IMR-90 (cell line): Measurements from ENCODE around the gene IMPG2. TPM values are rescaled to one million over a fixed set of nuclear protein-coding genes. Genes with fewer than 3 reads are reported as not detected.

Experiments used
- ATAC-seq: fragments of 200-7000 bp; cut with Tn5 transposase; 2 replicates; pipeline ENCODE4 v1.9.1; 2020; ENCODE audit warnings: low read depth, mild to moderate bottlenecking, moderate library complexity
- BruUV-seq: library from RNA; stranded (reverse); fragments of 400-500 nt; replicated peaks from 2 replicates; lab custom pipeline; 2021; lab: Mats Ljungman, UMichigan
- CTCF ChIA-PET: fragments of 300-600 bp; formaldehyde crosslinking; extraction: SDS; loops from one replicate; lab custom pipeline; 2021; ENCODE audit warnings: antibody characterized with exemption; lab: Yijun Ruan, JAX
- POLR2A ChIA-PET: fragments of 300-600 bp; sonication (Branson Sonifier 250); formaldehyde crosslinking; loops from one replicate; lab custom pipeline; 2022; ENCODE audit warnings: antibody characterized with exemption; ENCODE audit not compliant: unreplicated experiment; lab: Charles Lee
- DNase-seq: peaks from one replicate; pipeline ENCODE4 v3.0.0; 2013
- H2AFZ ChIP-seq: replicated peaks from 2 replicates; pipeline ENCODE3; 2013; ENCODE audit warnings: low read length, mild to moderate bottlenecking; ENCODE audit not compliant: poor library complexity
- H2AK5ac ChIP-seq: 2 replicates; pipeline ENCODE4 v1.6.1; 2013; ENCODE audit warnings: low read depth, low read length, inconsistent platforms
- H2AK9ac ChIP-seq: replicated peaks from 2 replicates; pipeline ENCODE3; 2013; ENCODE audit warnings: mild to moderate bottlenecking, low read depth, low read length, moderate library complexity; ENCODE audit not compliant: poor library complexity
- H2BK120ac ChIP-seq: 2 replicates; pipeline ENCODE4 v1.6.1; 2013; ENCODE audit warnings: low read depth, low read length, inconsistent platforms
- H2BK15ac ChIP-seq: 3 replicates; pipeline ENCODE4 v1.6.1; 2013; ENCODE audit warnings: low read depth, low read length, inconsistent platforms
- H2BK20ac ChIP-seq: 2 replicates; pipeline ENCODE4 v1.6.1; 2013; ENCODE audit warnings: low read depth, mild to moderate bottlenecking, inconsistent platforms, low read length, moderate library complexity
- H2BK5ac ChIP-seq: 2 replicates; pipeline ENCODE4 v1.6.1; 2013; ENCODE audit warnings: mild to moderate bottlenecking, low read depth, low read length, inconsistent platforms; ENCODE audit not compliant: poor library complexity, severe bottlenecking
- H3K14ac ChIP-seq: replicated peaks from 2 replicates; pipeline ENCODE4 v1.6.1; 2013; ENCODE audit warnings: low read depth, low read length, inconsistent platforms
- H3K18ac ChIP-seq: 2 replicates; pipeline ENCODE4 v1.6.1; 2013; ENCODE audit warnings: low read depth, low read length, control low read depth
- H3K23ac ChIP-seq: 2 replicates; pipeline ENCODE4 v1.6.1; 2013; ENCODE audit warnings: low read depth, low read length, inconsistent platforms
- H3K27ac ChIP-seq: 2 replicates; pipeline ENCODE4 v1.5.1; 2013; ENCODE audit warnings: mild to moderate bottlenecking, control low read depth, low read length; ENCODE audit not compliant: insufficient read depth
- H3K27me3 ChIP-seq: 2 replicates; pipeline ENCODE4 v1.6.1; 2013; ENCODE audit warnings: low read length; ENCODE audit not compliant: control insufficient read depth, insufficient read depth
- H3K36me3 ChIP-seq: 2 replicates; pipeline ENCODE4 v1.6.1; 2013; ENCODE audit warnings: low read length, mixed read lengths; ENCODE audit not compliant: control insufficient read depth, insufficient read depth
- H3K4ac ChIP-seq: 2 replicates; pipeline ENCODE4 v1.6.1; 2013; ENCODE audit warnings: low read depth, low read length, inconsistent platforms
- H3K4me1 ChIP-seq: 2 replicates; pipeline ENCODE4 v1.6.1; 2013; ENCODE audit warnings: low read length, mixed read lengths; ENCODE audit not compliant: control insufficient read depth, insufficient read depth
- H3K4me2 ChIP-seq: 2 replicates; pipeline ENCODE4 v1.6.1; 2013; ENCODE audit warnings: low read depth, mild to moderate bottlenecking, control low read depth, low read length, moderate library complexity
- H3K4me3 ChIP-seq: 2 replicates; pipeline ENCODE4 v1.5.1; 2013; ENCODE audit warnings: low read depth, mild to moderate bottlenecking, control low read depth, low read length, moderate library complexity; ENCODE audit not compliant: insufficient read depth
- H3K56ac ChIP-seq: 2 replicates; pipeline ENCODE4 v1.6.1; 2013; ENCODE audit warnings: low read length, inconsistent platforms; ENCODE audit not compliant: insufficient read depth; ENCODE audit errors: extremely low read depth
- H3K79me1 ChIP-seq, 2 experiments: 2 replicates each; pipeline ENCODE4 v1.6.1; 2013; ENCODE audit warnings: low read length in 2 of 2, inconsistent platforms in 1 of 2, low read depth in 1 of 2
- H3K9ac ChIP-seq: 2 replicates; pipeline ENCODE4 v1.6.1; 2013; ENCODE audit warnings: low read depth, low read length, control low read depth
- H3K9me1 ChIP-seq: 2 replicates; pipeline ENCODE4 v1.6.1; 2013; ENCODE audit warnings: low read length, inconsistent platforms; ENCODE audit not compliant: insufficient read depth
- H3K9me3 ChIP-seq: 2 replicates; pipeline ENCODE4 v1.6.1; 2013; ENCODE audit warnings: low read length; ENCODE audit not compliant: control insufficient read depth, insufficient read depth
- H4K20me1 ChIP-seq: 2 replicates; pipeline ENCODE4 v1.6.1; 2013; ENCODE audit warnings: low read length, inconsistent platforms; ENCODE audit not compliant: insufficient read depth
- H4K5ac ChIP-seq: 2 replicates; pipeline ENCODE4 v1.6.1; 2013; ENCODE audit warnings: mild to moderate bottlenecking, low read depth, low read length, control low read depth
- H4K8ac ChIP-seq, 2 experiments: 2 replicates each; pipeline ENCODE4 v1.6.1; 2013; ENCODE audit warnings: low read depth in 2 of 2, low read length in 2 of 2, control low read depth in 1 of 2, inconsistent platforms in 1 of 2
- H4K91ac ChIP-seq: 2 replicates; pipeline ENCODE4 v1.6.1; 2013; ENCODE audit warnings: low read depth, low read length, inconsistent platforms; ENCODE audit not compliant: insufficient read depth
- BHLHE40 ChIP-seq: fragments of 150-350 bp; IDR thresholded peaks from 2 replicates; pipeline ENCODE4 v1.6.1; 2016; ENCODE audit warnings: mild to moderate bottlenecking, low read depth, low read length
- CEBPB ChIP-seq: IDR thresholded peaks from 2 replicates; pipeline ENCODE4 v1.6.1; 2012; ENCODE audit warnings: low read depth, low read length, improper control_type of control experiment
- CHD1 ChIP-seq: IDR thresholded peaks from 2 replicates; pipeline ENCODE4 v1.6.1; 2012; ENCODE audit warnings: low read depth, low read length, improper control_type of control experiment
- CTCF ChIP-seq: conservative IDR thresholded peaks from 2 replicates; pipeline ENCODE4 v1.5.1; 2012; ENCODE audit warnings: mild to moderate bottlenecking, low read depth, low read length, improper control_type of control experiment
- ELK1 ChIP-seq: fragments of 150-350 bp; IDR thresholded peaks from 2 replicates; pipeline ENCODE4 v1.6.1; 2016; ENCODE audit warnings: low read depth, mild to moderate bottlenecking, low read length, moderate library complexity, borderline replicate concordance
- MXI1 ChIP-seq: IDR thresholded peaks from 2 replicates; pipeline ENCODE4 v1.6.1; 2012; ENCODE audit warnings: low read depth, mild to moderate bottlenecking, low read length, moderate library complexity, borderline replicate concordance
- NFE2L2 ChIP-seq: fragments of 150-350 bp; IDR thresholded peaks from 2 replicates; pipeline ENCODE4 v1.6.1; 2016; ENCODE audit warnings: low read depth, mild to moderate bottlenecking, low read length
- POLR2A ChIP-seq: IDR thresholded peaks from 2 replicates; pipeline ENCODE4 v1.6.1; 2012; ENCODE audit warnings: mild to moderate bottlenecking, low read depth, low read length
- RAD21 ChIP-seq: IDR thresholded peaks from 2 replicates; pipeline ENCODE4 v1.6.1; 2012; ENCODE audit warnings: low read length, improper control_type of control experiment
- RCOR1 ChIP-seq: IDR thresholded peaks from 2 replicates; pipeline ENCODE4 v1.6.1; 2012; ENCODE audit warnings: mild to moderate bottlenecking, low read length, improper control_type of control experiment; ENCODE audit not compliant: insufficient replicate concordance
- RFX5 ChIP-seq: IDR thresholded peaks from 2 replicates; pipeline ENCODE4 v1.8.0; 2012; ENCODE audit warnings: low read depth, mild to moderate bottlenecking, low read length, moderate library complexity
- SMC3 ChIP-seq: fragments of 150-350 bp; IDR thresholded peaks from 2 replicates; pipeline ENCODE4 v1.6.1; 2016; ENCODE audit warnings: low read depth, mild to moderate bottlenecking, antibody characterized with exemption, low read length, moderate library complexity
- WGBS, 2 experiments: methylation state at CpG; one replicate each; pipeline versions ENCODE4 v1.1.5 to v1.1.7; 2013; ENCODE audit warnings: missing lambda C conversion rate in 2 of 2; ENCODE audit not compliant: insufficient read length in 1 of 2; ENCODE audit errors: extremely low coverage in 2 of 2; 5-methylcytosine and 5-hydroxymethylcytosine counted together
- dilution Hi-C: fragments of 300-500 bp; cut with HindIII; formaldehyde crosslinking; loops from one replicate; pipeline ENCODE4 v1.14.3; 2018; ENCODE audit warnings: low sequenced_read_pairs; ENCODE audit not compliant: unreplicated experiment
- in situ Hi-C: fragments of 300-500 bp; cut with MboI; formaldehyde crosslinking; loops from 3 replicates; pipeline ENCODE4 v1.14.3; 2019; ENCODE audit warnings: low sequenced_read_pairs, inconsistent platforms, mixed read lengths
- intact Hi-C: fragments of 100-400 bp; cut with micrococcal nuclease; formaldehyde crosslinking; loops from 2 replicates; pipeline ENCODE4 v1.10.0; 2022
- polyA plus RNA-seq, 3 experiments: library from polyadenylated mRNA; depleted of rRNA; stranded (reverse); fragments of >200 nt; gene quantifications; 2 replicates each; pipeline ENCODE4 v1.2.3, GENCODE V29; 2012; ENCODE audit warnings: low replicate concordance in 1 of 3
- total RNA-seq: library from RNA; depleted of rRNA; stranded (reverse); fragments of >200 nt; gene quantifications from 2 replicates; pipeline ENCODE4 v1.2.3, GENCODE V29; 2012

IMPG2 gene
- total and polyA plus RNA-seq, 2 of the 4 experiments (the other 2 are of a cell fraction), result 0.10 to 0.18 TPM

GRCh38 chr3:101288294-101288693 is 32.1 kb downstream of the IMPG2 start:
- no CpG with 5 or more reads among the region's 2 CpGs for WGBS, 2 experiments
- Histone ChIP-seq H4K8ac (no peak overlapping the region), H3K9me1 (peaks cover 2% of the 10 kb centered on the region; the same call in 1 of the 2 replicates), H3K9ac (no peak overlapping the region), H4K5ac (no peak overlapping the region), H2AK5ac (no peak overlapping the region), H3K14ac (no peak overlapping the region), H3K27ac (no peak overlapping the region), H3K4me3 (no peak overlapping the region), H3K23ac (no peak overlapping the region), H3K18ac (no peak overlapping the region), H3K79me1 (no peaks in the 10 kb centered on the region), H4K20me1 (no peaks in the 10 kb centered on the region), H3K4me1 (no peaks in the 10 kb centered on the region; the same call in 1 of the 2 replicates), H4K91ac (no peak overlapping the region), H3K36me3 (no peaks in the 10 kb centered on the region), H3K9me3 (no peaks in the 10 kb centered on the region), H3K4ac (no peak overlapping the region), H2BK120ac (no peak overlapping the region), H2BK20ac (no peak overlapping the region), H2AFZ (no peak overlapping the region), H2BK5ac (no peak overlapping the region), H3K4me2 (no peak overlapping the region), H2BK15ac (no peak overlapping the region), H2AK9ac (no peak overlapping the region), H3K27me3 (no peaks in the 10 kb centered on the region), H3K56ac (no peak overlapping the region)
- in situ Hi-C loops, result no loop called here
- intact Hi-C loops, result no loop called here
- TF ChIP-seq RFX5 (no peak), ELK1 (no peak), NFE2L2 (no peak), RCOR1 (no peak), MXI1 (no peak), CEBPB (no peak), BHLHE40 (no peak), RAD21 (no peak), CTCF (no peak), CHD1 (no peak), POLR2A (no peak), SMC3 (no peak)
- POLR2A ChIA-PET, result no interaction called here
- ATAC-seq (no peak), DNase-seq (no peak)
- CTCF ChIA-PET, result no interaction called here
- BruUV-seq, result no TSS peak
- dilution Hi-C loops, result no loop called here
